MG63 (cell line): Measurements from ENCODE around the gene THSD4. TPM values are rescaled to one million over a fixed set of nuclear protein-coding genes. Genes with fewer than 3 reads are reported as not detected.
A peak's percentile ranks its signal among the peaks of the same experiment; 100 is the strongest.

Source experiments
- DNase-seq: peaks from one replicate; pipeline ENCODE4 v3.0.0-alpha.2; 2020
- H3K27me3 ChIP-seq: fragments of 250-450 bp; sonication (Bioruptor Pico); 2 replicates; pipeline ENCODE4 v1.5.1; 2020; ENCODE audit warnings: mild to moderate bottlenecking, moderate library complexity
- H3K36me3 ChIP-seq: fragments of 250-450 bp; sonication (Bioruptor Pico); 2 replicates; pipeline ENCODE4 v1.5.1; 2020; ENCODE audit warnings: mild to moderate bottlenecking, moderate library complexity
- H3K4me3 ChIP-seq: fragments of 250-450 bp; sonication (Bioruptor Pico); 2 replicates; pipeline ENCODE4 v1.5.1; 2020; ENCODE audit warnings: mild to moderate bottlenecking, moderate library complexity
- H3K9me3 ChIP-seq: fragments of 250-450 bp; sonication (Bioruptor Pico); 2 replicates; pipeline ENCODE4 v1.5.1; 2020; ENCODE audit warnings: mild to moderate bottlenecking, moderate library complexity
- total RNA-seq: library from RNA; depleted of rRNA; stranded (reverse); fragments of >200 nt; shearing (Covaris generic); gene quantifications from 2 replicates; pipeline ENCODE4 v1.2.3, GENCODE V29; 2014; ENCODE audit warnings: low replicate concordance

THSD4 gene
- total RNA-seq, 1 experiment from 2014 or later: 10.2 TPM

DNA sequence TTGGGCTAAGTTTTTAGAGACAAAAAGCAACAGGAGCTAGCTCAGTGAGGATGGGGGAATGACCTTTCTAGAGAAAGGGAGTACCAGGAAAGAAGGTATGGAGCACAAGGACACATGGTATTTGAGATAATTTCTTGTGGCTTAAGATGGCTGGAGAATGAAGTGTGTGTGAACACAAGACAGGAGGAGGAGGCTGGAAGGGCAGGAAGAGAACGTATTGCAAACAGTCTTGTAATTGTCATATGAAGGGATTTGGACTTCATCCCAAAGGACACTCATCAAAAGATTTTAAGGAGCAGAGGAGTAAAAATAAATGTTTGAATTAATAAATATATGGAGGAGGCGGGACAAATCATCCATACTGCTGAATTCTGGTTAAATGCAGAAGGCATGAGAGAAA lies 426.5 kb downstream of the THSD4 start:
- Histone ChIP-seq H3K4me3 (no peak overlapping the region), H3K9me3 (0 out of 2 replicates have a peak, but pooled peaks cover 1% of the 10 kb centered on the region), H3K36me3 (no peaks in the 10 kb centered on the region), H3K27me3 (no peaks in the 10 kb centered on the region)
- DNase-seq: no peak

DNA sequence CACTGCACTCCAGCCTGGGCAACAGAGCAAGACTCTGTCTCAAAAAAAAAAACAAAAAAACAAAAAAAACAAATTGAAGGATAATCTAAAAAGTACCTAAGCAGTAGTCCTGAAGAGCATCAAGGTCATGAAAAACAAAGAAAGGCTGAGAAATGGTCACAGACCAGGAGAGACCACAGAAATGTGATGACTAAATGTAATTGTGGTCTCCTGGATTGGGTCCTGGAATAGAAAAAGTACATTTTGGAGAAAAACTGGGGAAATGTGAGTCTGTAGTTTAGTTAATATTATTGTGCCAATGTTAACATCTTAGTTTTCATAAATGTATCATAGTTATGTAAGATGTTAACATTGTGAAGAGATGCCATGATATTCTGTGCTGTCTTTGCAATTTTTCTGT lies 427.6 kb downstream of the THSD4 start:
- Histone ChIP-seq H3K4me3 (no peak overlapping the region), H3K27me3 (no peaks in the 10 kb centered on the region), H3K9me3 (0 out of 2 replicates have a peak, but pooled peaks cover 1% of the 10 kb centered on the region), H3K36me3 (no peaks in the 10 kb centered on the region)
- DNase-seq: no peak

- H3K4me3 ChIP-seq: no peak overlapping the region
- no peaks in the 10 kb centered on the region for H3K36me3 ChIP-seq
- DNase-seq: no peak
- no peaks in the 10 kb centered on the region for H3K27me3 ChIP-seq
- 0 out of 2 replicates have a peak, but pooled peaks cover 1% of the 10 kb centered on the region for H3K9me3 ChIP-seq
These were observed 428.1 kb downstream of the THSD4 start for GRCh38 chr15:71543413-71543812.

GRCh38 chr15:71545223-71545760 lies 430.0 kb downstream of the THSD4 start:
- no peaks in the 10 kb centered on the region for H3K27me3 ChIP-seq
- no peak for DNase-seq
- no peak overlapping the region for H3K4me3 ChIP-seq
- H3K36me3 ChIP-seq: no peaks in the 10 kb centered on the region
- 0 out of 2 replicates have a peak, but pooled peaks cover 1% of the 10 kb centered on the region for H3K9me3 ChIP-seq

GRCh38 chr15:71545923-71546322 lies 430.7 kb downstream of the THSD4 start:
- H3K36me3 ChIP-seq: no peaks in the 10 kb centered on the region
- H3K4me3 ChIP-seq: no peak overlapping the region
- H3K27me3 ChIP-seq: no peaks in the 10 kb centered on the region
- H3K9me3 ChIP-seq: 0 out of 2 replicates have a peak, but pooled peaks cover 1% of the 10 kb centered on the region
- DNase-seq: no peak

GRCh38 chr15:71547011-71547410 lies 431.7 kb downstream of the THSD4 start:
- Histone ChIP-seq H3K9me3 (0 out of 2 replicates have a peak, but pooled peaks cover 1% of the 10 kb centered on the region), H3K4me3 (no peak overlapping the region), H3K36me3 (no peaks in the 10 kb centered on the region), H3K27me3 (no peaks in the 10 kb centered on the region)
- DNase-seq: no peak

GRCh38 chr15:71548401-71548807 lies 433.1 kb downstream of the THSD4 start:
- DNase-seq: no peak
- H3K27me3 ChIP-seq: no peaks in the 10 kb centered on the region
- no peaks in the 10 kb centered on the region for H3K36me3 ChIP-seq
- H3K9me3 ChIP-seq: 0 out of 2 replicates have a peak, but pooled peaks cover 1% of the 10 kb centered on the region
- H3K4me3 ChIP-seq: no peak overlapping the region

GRCh38 chr15:71549091-71549490 lies 433.8 kb downstream of the THSD4 start:
- no peak for DNase-seq
- H3K36me3 ChIP-seq: no peaks in the 10 kb centered on the region
- H3K9me3 ChIP-seq: 0 out of 2 replicates have a peak, but pooled peaks cover 1% of the 10 kb centered on the region
- no peak overlapping the region for H3K4me3 ChIP-seq
- no peaks in the 10 kb centered on the region for H3K27me3 ChIP-seq

GRCh38 chr15:71549697-71550096 lies 434.4 kb downstream of the THSD4 start:
- Histone ChIP-seq H3K4me3 (no peak overlapping the region), H3K9me3 (no peaks in the 10 kb centered on the region), H3K36me3 (no peaks in the 10 kb centered on the region), H3K27me3 (no peaks in the 10 kb centered on the region)
- no peak for DNase-seq

GRCh38 chr15:71551566-71551965 lies 436.3 kb downstream of the THSD4 start:
- no peak for DNase-seq
- H3K36me3 ChIP-seq: no peaks in the 10 kb centered on the region
- no peaks in the 10 kb centered on the region for H3K27me3 ChIP-seq
- no peaks in the 10 kb centered on the region; the same call in 1 of the 2 replicates for H3K9me3 ChIP-seq
- no peak overlapping the region for H3K4me3 ChIP-seq

DNA sequence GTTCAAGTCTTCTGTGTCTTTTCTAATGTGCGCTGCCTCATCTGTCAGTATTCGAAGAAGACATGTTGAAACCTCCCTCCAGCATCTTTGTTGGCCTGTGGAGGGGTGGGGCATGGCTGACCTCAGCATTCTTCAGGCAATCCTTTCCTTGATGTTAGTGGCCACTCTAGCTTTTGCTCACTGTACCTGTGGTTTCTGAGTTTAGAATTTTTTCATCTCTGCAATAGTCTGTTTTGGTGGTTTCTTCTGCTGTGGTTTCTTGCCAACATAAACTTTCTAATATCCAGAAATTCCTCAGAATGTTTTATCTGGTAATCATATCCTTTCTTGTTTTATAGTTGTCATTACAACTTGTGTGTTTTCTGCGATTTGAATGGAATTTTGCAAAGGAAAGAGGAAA lies 443.8 kb downstream of the THSD4 start:
- Histone ChIP-seq H3K27me3 (no peaks in the 10 kb centered on the region), H3K9me3 (no peaks in the 10 kb centered on the region; the same call in 1 of the 2 replicates), H3K4me3 (no peak overlapping the region), H3K36me3 (no peaks in the 10 kb centered on the region)
- peak; percentile 27 for DNase-seq

- no peaks in the 10 kb centered on the region for H3K36me3 ChIP-seq
- no peak for DNase-seq
- H3K4me3 ChIP-seq: no peak overlapping the region
- H3K9me3 ChIP-seq: no peaks in the 10 kb centered on the region; the same call in 1 of the 2 replicates
- no peaks in the 10 kb centered on the region for H3K27me3 ChIP-seq
These were observed 444.3 kb downstream of the THSD4 start for GRCh38 chr15:71559616-71560015.

DNA sequence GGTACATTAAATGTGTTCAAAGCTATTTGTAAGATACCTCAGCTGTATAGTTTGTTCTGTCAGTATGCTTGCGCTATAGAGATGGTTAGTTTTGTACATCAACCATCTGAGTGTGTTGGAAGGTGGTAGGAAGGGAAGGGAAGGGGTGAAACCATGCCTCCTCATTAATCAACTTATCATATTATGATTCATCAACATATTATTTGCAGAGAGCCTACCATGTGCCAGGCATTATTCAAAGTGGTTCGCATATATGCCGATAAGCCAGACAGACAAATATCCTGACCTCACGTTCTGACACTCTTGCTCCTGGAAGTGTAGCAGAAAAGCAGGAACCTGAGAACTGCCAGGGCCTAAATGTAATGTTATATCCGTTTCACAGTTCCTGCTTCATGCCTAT lies 447.0 kb downstream of the THSD4 start:
- Histone ChIP-seq H3K4me3 (no peak overlapping the region), H3K27me3 (no peaks in the 10 kb centered on the region), H3K9me3 (no peaks in the 10 kb centered on the region), H3K36me3 (no peaks in the 10 kb centered on the region)
- no peak for DNase-seq

DNA sequence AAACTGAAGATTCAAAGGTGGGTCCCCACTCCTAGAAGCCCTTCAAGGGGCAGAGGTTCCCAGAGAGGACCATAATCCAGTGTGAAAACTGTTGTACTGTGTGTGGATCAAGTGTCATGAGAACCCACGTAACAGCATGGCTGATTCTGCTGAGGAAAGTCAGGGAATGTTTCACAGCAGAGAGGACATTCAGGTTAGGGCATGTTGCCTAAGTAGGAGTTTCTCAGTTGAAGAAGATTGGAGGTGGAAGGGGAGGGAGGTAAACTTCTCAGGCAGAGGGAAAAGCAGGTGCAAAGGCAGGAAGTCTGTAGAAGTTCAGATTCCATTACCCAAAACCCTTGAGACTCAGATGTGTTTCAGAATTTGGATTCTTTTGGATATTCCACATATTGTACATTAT lies 448.9 kb downstream of the THSD4 start:
- no peaks in the 10 kb centered on the region for H3K27me3 ChIP-seq
- DNase-seq: no peak
- H3K4me3 ChIP-seq: no peak overlapping the region
- H3K36me3 ChIP-seq: no peaks in the 10 kb centered on the region
- no peaks in the 10 kb centered on the region for H3K9me3 ChIP-seq

GRCh38 chr15:71565006-71565405 lies 449.7 kb downstream of the THSD4 start:
- no peak for DNase-seq
- H3K4me3 ChIP-seq: no peak overlapping the region
- H3K9me3 ChIP-seq: no peaks in the 10 kb centered on the region; the same call in 1 of the 2 replicates
- no peaks in the 10 kb centered on the region for H3K27me3 ChIP-seq
- H3K36me3 ChIP-seq: no peaks in the 10 kb centered on the region

- Histone ChIP-seq H3K4me3 (no peak overlapping the region), H3K9me3 (no peaks in the 10 kb centered on the region; the same call in 1 of the 2 replicates), H3K27me3 (no peaks in the 10 kb centered on the region), H3K36me3 (no peaks in the 10 kb centered on the region)
- no peak for DNase-seq
These were observed 450.4 kb downstream of the THSD4 start for GRCh38 chr15:71565631-71566160.

DNA sequence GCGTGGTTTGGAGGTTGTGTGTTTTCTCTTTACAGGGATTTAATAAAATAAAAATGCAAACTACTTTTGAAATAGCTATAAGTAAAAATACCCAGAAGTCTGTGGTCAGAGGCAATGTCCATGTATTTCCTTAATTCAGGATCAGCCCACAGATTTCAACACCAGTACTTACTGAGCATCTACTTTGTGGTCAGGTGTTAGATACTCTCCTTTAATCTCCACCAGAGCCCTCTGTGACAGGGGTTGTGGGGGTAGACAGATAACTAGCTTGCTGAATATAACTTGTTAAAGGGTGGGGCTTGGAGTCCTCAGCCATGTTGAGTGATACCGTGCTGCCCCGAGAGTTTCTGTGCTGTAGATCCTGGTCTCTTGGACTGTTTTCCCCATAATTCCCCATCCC lies 451.0 kb downstream of the THSD4 start:
- no peak for DNase-seq
- H3K36me3 ChIP-seq: no peaks in the 10 kb centered on the region

DNA sequence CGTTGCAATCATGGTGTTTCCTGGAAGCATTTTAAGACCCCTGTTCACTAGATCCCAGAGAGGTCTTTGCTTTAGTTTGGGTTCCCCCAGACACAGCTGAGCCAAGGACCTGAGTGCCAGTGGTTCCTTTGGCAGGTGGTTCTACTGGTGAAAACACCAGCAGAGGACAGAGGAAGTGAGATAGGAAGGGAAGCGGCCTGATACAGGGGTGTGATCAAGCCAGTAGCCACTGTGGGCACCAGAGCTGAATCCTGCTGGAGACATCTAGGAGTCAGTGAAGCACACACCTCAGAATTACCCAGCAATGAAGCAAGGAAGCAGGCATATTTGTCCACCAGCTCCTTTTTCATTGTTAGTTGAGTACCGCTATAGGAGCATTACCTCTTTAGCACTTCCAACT lies 451.9 kb downstream of the THSD4 start:
- Histone ChIP-seq H3K4me3 (no peak overlapping the region), H3K27me3 (no peaks in the 10 kb centered on the region), H3K9me3 (no peaks in the 10 kb centered on the region; the same call in 1 of the 2 replicates), H3K36me3 (no peaks in the 10 kb centered on the region)
- no peak for DNase-seq

More for the DNA sequence above, 451.0 kb downstream of the THSD4 start:
- no peaks in the 10 kb centered on the region; the same call in 1 of the 2 replicates for H3K9me3 ChIP-seq
- H3K27me3 ChIP-seq: no peaks in the 10 kb centered on the region
- no peak overlapping the region for H3K4me3 ChIP-seq
